Esophagus squamous epithelium (tissue), 5 donors: ENCODE data around the gene KIAA0232. TPM values are rescaled to one million over a fixed set of nuclear protein-coding genes. Genes with fewer than 3 reads are reported as not detected.

ENCODE experiments used
- DNase-seq: peaks from one replicate; lab custom pipeline; 2025; lab: John Stamatoyannopoulos, UW
- H3K27ac ChIP-seq, 4 donors: fragments of 200-600 bp; sonication (generic); one replicate each; pipeline ENCODE4 v1.5.1; 2016 to 2019; ENCODE audit warnings: mild to moderate bottlenecking in 1 of 4
- H3K27me3 ChIP-seq, 4 donors: fragments of 200-600 bp; sonication (generic); 1 replicate in 3 of 4; 2 replicates in 1 of 4; pipeline versions ENCODE4 v1.5.1 to v1.6.0; 2017 to 2021; ENCODE audit warnings: antibody characterized with exemption in 1 of 4
- H3K36me3 ChIP-seq, 3 donors: fragments of 200-600 bp; sonication (generic); one replicate each; pipeline ENCODE4 v1.5.1; 2016 to 2019
- H3K4me1 ChIP-seq, 3 donors: fragments of 200-600 bp; sonication (generic); one replicate each; pipeline ENCODE4 v1.5.1; 2017 to 2019
- H3K4me3 ChIP-seq, 4 donors: fragments of 200-600 bp; sonication (generic); 1 replicate in 3 of 4; 2 replicates in 1 of 4; pipeline ENCODE4 v1.5.1; 2016 to 2019; ENCODE audit warnings: mild to moderate bottlenecking in 2 of 4, moderate library complexity in 1 of 4
- H3K9me3 ChIP-seq, 3 donors: fragments of 200-600 bp; sonication (generic); one replicate each; pipeline ENCODE4 v1.5.1; 2016 to 2019
- CTCF ChIP-seq, 6 experiments: fragments of 450-650 bp in 4 of 6; fragments of 200-600 bp in 2 of 6; sonication (generic) in 2 of 6; IDR thresholded peaks; one replicate each; pipeline ENCODE4 v1.5.1; 2016 to 2019; ENCODE audit warnings: antibody characterized with exemption in 6 of 6, mild to moderate bottlenecking in 4 of 6, moderate library complexity in 4 of 6
- POLR2A ChIP-seq, 4 donors: fragments of 450-650 bp; IDR thresholded peaks; one replicate each; pipeline ENCODE4 v1.6.1; 2017; ENCODE audit warnings: antibody characterized with exemption in 4 of 4, mild to moderate bottlenecking in 4 of 4, moderate library complexity in 3 of 4
- WGBS, 2 donors: methylation state at CpG; one replicate each; pipeline ENCODE4 v1.1.5; 2018; 5-methylcytosine and 5-hydroxymethylcytosine counted together
- intact Hi-C: fragments of 100-400 bp; cut with DNase I; formaldehyde crosslinking; loops from one replicate; pipeline ENCODE4 v1.15.0; 2022
- total RNA-seq, 4 donors: library from RNA; depleted of rRNA; stranded (reverse); fragments of >200 nt; gene quantifications; one replicate each; pipeline ENCODE4 v1.1.0, GENCODE V29; 2016
- donor health status: DM: yes; HTN: yes; CAD: no.

Gene KIAA0232
- total RNA-seq, 4 donors from 2014 or later = 19.4 to 46.8 (median 35.0) TPM

- Histone ChIP-seq H3K9me3 (no peaks in the 10 kb centered on the region), H3K4me1 (peaks cover 0 to 9% (median 0%) of the 10 kb centered on the region in 3 donors), H3K4me3 (no peak overlapping the region), H3K27me3 (no peaks in the 10 kb centered on the region), H3K27ac (no peak overlapping the region), H3K36me3 (peaks cover 3 to 89% (median 5%) of the 10 kb centered on the region in 3 donors)
- DNase-seq = no peak
- 92 to 97% methylated on average over 6 of the region's 6 CpGs for WGBS, 2 donors
- intact Hi-C loops = no loop called here
- no peak for TF ChIP-seq POLR2A (IDR thresholded peaks at IDR 0.05)
- TF ChIP-seq CTCF (IDR thresholded peaks at IDR 0.05) = no peak
Observed at GRCh38 chr4:6845574-6845973, 63.0 kb downstream of the KIAA0232 start.

GRCh38 chr4:6847178-6847577, 64.7 kb downstream of the KIAA0232 start:
- DNase-seq = no peak
- 42 to 69% methylated on average over 2 of the region's 2 CpGs for WGBS, 2 donors
- Histone ChIP-seq H3K27me3 (no peaks in the 10 kb centered on the region), H3K4me3 (no peak overlapping the region), H3K4me1 (no peaks in the 10 kb centered on the region), H3K27ac (no peak overlapping the region), H3K36me3 (peaks cover 3 to 90% (median 5%) of the 10 kb centered on the region in 3 donors), H3K9me3 (no peaks in the 10 kb centered on the region)
- no peak for TF ChIP-seq CTCF (IDR thresholded peaks at IDR 0.05)
- no peak for TF ChIP-seq POLR2A (IDR thresholded peaks at IDR 0.05)
- intact Hi-C loops = no loop called here

- 90% methylated on average over 3 of the region's 3 CpGs for WGBS, 2 donors
- intact Hi-C loops = no loop called here
- Histone ChIP-seq H3K4me1 (no peaks in the 10 kb centered on the region), H3K4me3 (no peak overlapping the region), H3K27me3 (no peaks in the 10 kb centered on the region), H3K9me3 (no peaks in the 10 kb centered on the region), H3K27ac (no peak overlapping the region), H3K36me3 (peaks cover 3 to 89% (median 5%) of the 10 kb centered on the region in 3 donors)
- no peak for DNase-seq
- no peak for TF ChIP-seq POLR2A (IDR thresholded peaks at IDR 0.05)
- TF ChIP-seq CTCF (IDR thresholded peaks at IDR 0.05) = no peak
Observed at GRCh38 chr4:6848717-6849305, 66.3 kb downstream of the KIAA0232 start.

GRCh38 chr4:6849691-6850090, 67.2 kb downstream of the KIAA0232 start:
- no peaks in the 10 kb centered on the region for H3K4me1 ChIP-seq
- no peak overlapping the region for H3K4me3 ChIP-seq
- H3K9me3 ChIP-seq = no peaks in the 10 kb centered on the region
- TF ChIP-seq CTCF (IDR thresholded peaks at IDR 0.05) (no peak), POLR2A (IDR thresholded peaks at IDR 0.05) (no peak)
- no peaks in the 10 kb centered on the region for H3K27me3 ChIP-seq
- no peak overlapping the region for H3K27ac ChIP-seq
- intact Hi-C loops = no loop called here
- no peak for DNase-seq
- WGBS, 2 donors = 93 to 98% methylated on average over 4 of the region's 4 CpGs
- H3K36me3 ChIP-seq = peaks cover 3 to 80% (median 5%) of the 10 kb centered on the region in 3 donors

- H3K4me1 ChIP-seq = peaks cover 0 to 9% (median 4%) of the 10 kb centered on the region in 3 donors
- TF ChIP-seq POLR2A (IDR thresholded peaks at IDR 0.05) (no peak), CTCF (IDR thresholded peaks at IDR 0.05) (no peak)
- WGBS, 2 donors = 98% methylated on average over 5 of the region's 5 CpGs
- peaks cover 0 to 63% (median 0%) of the 10 kb centered on the region in 3 donors for H3K36me3 ChIP-seq
- intact Hi-C loops = no loop called here
- no peaks in the 10 kb centered on the region for H3K27me3 ChIP-seq
- no peaks in the 10 kb centered on the region for H3K9me3 ChIP-seq
- H3K4me3 ChIP-seq = no peak overlapping the region
- DNase-seq = no peak
- no peak overlapping the region for H3K27ac ChIP-seq
Observed at GRCh38 chr4:6851431-6851830, 68.9 kb downstream of the KIAA0232 start.
